GM19025 (cell line): ENCODE data around the gene KLHL9.
A peak's percentile ranks its signal among the peaks of the same experiment; 100 is the strongest.

Source experiments
- ATAC-seq: cut with Tn5 transposase; IDR thresholded peaks from one replicate; pipeline ENCODE4 v1.9.1; 2021; ENCODE audit warnings: mild to moderate bottlenecking, low read depth, moderate library complexity; ENCODE audit not compliant: unreplicated experiment

The KLHL9 gene

DNA sequence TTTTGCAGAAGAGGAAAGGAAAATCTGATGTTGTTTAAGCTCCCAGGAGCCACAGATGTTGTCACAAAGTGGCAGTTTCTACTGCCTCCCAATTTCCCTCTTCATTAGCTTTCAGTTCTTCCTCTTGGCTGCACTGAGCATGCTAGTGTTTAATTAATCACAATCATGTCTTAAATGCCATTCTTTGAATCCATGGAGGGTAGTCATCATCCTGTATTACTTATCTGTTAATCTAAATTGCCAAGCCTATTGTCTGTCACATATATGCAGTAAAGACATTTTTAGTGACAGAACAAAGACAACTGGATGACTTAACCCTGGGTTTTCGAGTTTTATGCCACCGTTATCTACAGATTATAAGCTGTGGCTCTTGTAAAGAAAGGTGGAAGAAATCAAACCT is 14.7 kb downstream of the KLHL9 start:
- ATAC-seq: no peak

DNA sequence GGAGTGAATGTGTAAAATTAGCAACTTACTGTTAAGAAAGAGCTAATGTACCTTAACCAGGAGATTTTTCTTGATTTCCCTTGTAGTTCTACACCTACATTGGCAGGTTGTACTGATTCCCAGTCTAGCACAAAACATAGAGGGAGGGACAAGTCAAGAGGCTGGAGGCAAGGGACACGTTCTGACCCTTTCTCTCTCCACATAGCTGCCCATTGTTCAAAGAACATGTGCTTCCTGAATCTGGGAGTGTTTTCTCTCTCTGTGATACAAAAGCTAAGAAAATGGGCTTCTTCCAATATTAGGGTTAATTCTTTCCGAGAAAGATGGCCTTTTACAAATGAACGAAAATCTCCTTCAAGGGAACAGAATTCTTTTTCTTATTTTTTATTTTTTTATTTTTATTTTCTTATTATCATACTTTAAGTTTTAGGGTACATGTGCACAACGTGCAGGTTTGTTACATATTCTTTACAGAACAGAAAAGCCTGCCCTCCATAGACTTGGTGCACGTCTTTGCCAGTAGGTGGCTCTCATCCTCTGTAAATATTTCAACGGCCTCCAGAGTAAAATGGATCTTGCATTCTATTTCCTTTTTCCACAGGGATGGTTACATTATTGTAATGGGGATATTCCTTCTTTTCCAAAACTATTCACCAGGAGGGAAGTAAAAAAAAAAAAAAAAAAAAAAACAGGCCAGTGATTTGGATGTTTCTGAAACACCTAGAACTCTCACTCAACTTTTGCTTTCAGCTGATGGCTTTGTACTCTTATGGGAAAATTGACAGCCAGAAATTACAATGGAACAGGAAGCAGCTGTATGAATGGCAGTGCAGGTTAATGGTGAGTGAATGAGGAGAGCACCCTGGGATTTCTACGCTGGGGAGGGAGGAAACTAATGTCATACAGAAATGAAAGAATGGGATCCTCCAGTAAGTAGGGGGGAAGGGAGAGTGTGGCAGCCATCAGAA is 17.0 kb downstream of the KLHL9 start:
- ATAC-seq: no peak

GRCh38 chr9:21316860-21317259 is 18.3 kb downstream of the KLHL9 start:
- ATAC-seq: no peak

DNA sequence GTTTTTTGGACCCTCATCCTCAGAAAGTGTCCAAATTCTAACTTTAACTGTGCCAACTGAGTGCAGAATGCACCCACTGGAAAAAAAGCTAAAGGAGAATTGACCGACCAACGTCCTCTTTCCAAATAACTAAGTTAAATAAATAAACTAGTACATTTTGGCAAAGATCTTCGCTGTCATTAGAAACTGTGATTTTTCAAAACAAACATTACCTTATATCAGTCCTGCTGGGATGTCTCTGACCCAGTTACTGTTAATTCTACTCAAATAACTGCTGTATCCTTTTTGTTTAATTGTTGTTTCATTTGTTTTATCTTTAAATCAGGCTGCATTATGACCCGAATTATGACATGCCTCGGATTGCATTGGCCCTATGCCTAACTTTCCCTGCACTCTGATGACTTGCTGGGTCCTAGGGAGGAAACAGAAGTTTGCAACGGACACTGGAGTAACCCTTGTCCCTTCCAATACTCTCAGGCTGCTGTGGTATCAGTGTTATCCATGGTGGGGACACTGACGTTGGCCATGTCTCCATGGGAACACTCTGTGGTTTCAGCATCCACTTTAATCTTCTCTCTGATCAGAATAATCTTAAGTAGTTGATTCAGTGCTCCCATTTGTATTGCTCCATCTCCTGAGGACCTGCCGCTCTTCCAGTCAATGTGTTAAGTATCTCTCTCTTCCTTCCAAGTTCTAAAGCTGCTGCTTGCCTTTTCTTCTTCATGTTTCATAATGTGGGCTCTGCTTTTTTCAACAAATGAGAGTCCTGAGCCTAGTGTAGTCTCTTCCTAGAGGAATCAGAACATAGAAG is 19.0 kb downstream of the KLHL9 start:
- no peak for ATAC-seq

GRCh38 chr9:21314152-21314551 is 21.1 kb downstream of the KLHL9 start:
- ATAC-seq: no peak

DNA sequence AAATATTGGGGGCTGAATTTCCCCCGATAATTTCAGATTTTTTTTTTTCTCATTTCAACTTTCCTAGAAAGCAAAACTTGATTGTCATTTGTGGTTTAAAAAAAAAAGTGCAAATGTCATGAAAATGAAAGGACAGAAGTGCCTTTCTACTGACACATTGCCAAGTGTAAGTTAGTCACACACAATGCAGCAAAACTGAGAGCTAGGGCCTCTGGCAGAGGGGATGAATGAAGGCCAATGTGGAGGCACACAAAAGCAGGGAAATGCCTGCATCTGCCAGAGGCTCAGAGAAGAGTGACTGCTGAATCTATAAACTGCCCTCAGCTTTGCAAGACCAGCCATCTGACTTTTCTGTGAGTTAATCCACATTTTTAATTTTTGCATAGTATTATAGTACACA is 23.3 kb downstream of the KLHL9 start:
- no peak for ATAC-seq

- no peak for ATAC-seq
Measured at GRCh38 chr9:21305213-21305612, 30.0 kb downstream of the KLHL9 start, which contains the start of gene IFNA5. Gene IFNA5, minus strand, starts transcription at chr9:21305313. Its CDS starts 57 bp downstream, at chr9:21305256.

DNA sequence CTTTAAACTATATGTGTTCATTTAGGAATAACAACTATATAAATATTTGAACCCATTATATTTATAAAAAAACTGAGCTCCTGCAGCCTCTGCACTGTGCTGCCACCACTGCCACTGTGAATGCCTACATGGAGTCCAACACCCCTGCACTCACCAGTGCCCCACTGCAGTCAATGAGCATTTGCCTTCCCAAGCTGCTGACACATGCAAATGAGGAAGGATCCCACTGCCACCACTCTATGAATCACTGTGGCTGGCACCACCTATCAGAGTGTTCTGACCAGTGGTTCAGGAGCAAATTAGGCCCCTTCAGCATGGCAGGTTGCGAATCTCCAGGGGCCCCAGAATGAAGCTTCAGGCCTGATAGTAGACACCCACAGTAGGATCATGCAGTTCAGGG is 39.2 kb downstream of the KLHL9 start:
- no peak for ATAC-seq

DNA sequence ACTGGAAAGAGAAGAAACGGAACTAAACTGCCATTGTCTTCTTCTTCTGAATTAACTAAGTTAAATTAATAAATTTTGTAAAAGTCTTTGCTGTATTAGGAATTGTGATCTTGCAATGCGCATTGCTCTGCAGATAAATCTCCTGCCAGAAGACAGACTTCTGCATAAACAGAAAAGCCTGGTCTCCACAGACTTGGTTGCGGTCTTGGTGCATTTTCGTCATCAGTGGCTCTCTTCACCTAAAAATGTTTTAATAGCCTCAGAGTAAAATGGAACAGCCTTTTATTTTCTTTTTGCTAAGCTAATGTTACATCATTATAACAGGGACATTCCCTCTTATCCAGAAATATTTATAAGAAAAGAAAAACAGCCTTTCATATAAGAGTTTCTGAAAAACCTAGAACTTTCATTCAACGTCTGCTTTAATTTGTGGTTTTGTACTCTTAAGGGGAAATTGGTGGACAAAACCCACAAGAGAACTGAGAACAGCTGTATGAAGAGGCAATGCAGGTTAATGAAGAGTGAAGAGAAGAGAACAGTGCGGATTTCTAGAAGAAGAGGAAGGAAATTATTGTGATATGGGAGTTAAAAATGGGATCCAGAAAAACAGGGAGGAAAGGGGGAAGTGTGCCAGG is 40.2 kb downstream of the KLHL9 start:
- ATAC-seq: peak; percentile 71

GRCh38 chr9:21294364-21294774 is 40.8 kb downstream of the KLHL9 start:
- ATAC-seq: no peak

DNA sequence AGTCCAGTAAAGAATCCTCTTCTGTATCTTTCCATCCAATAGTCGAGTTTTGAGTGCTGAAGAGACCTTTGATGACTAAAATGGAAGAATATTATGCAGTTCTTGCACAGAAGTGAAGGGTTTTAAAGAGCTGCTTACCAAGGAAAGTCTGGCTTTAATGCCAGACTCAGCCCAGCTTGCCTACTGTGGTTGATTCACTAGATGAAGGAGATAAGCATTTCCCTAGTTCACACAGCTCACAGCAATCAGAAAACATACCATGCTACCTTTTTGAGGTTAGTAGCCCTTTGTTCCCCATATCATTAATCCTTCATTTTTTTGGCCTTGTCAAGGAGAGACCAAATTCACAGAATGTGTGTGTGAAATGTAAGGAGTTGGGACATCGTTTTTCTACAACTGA is 45.4 kb downstream of the KLHL9 start:
- no peak for ATAC-seq

- ATAC-seq: no peak
Measured at GRCh38 chr9:21287280-21287679, 47.9 kb downstream of the KLHL9 start.

DNA sequence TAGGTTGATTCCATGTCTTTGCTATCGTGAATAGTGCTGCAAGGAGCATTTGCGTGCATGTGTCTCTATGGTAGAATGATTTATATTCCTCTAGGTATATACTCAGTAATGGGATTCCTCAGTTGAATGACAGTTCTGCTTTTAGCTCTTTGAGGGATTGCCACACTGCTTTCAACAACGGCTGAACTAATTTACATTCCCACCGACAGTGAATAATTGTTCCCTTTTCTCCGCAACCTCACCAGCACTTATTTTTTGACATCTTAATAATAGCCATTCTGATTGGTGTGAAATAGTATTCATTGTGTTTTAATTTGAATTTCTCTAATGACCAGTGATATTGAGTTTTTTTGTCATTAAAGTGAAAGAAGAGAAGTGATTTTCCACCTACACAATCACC is 48.5 kb downstream of the KLHL9 start:
- no peak for ATAC-seq

GRCh38 chr9:21286099-21286498 is 49.1 kb downstream of the KLHL9 start:
- ATAC-seq: no peak

DNA sequence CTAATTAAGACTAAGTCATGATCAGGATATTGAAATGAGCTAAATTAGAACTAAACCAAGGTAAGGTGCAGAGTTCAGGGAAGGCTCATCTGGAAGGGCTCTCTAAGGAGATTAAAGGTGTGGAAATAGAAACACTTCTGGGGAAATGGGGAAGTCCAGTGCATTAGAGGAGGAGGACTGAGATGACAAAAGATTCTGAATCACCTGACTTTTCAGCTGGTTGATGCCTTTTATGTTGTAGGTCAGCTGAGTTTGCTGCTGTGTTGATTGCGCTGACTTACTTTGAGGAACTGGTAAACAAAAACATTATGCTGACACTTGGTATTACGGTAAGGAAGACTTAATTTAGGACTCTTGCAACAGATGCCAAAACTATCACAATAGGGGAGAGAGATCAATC is 53.9 kb downstream of the KLHL9 start:
- no peak for ATAC-seq
